Right ventricle myocardium superior (tissue), 1 donor: ENCODE results near the gene KIR3DL3. TPM values are rescaled to one million over a fixed set of nuclear protein-coding genes. Genes with fewer than 3 reads are reported as not detected.
"Not testable (repeated sequence)": the region's sequence is repeated elsewhere in the genome, so short reads cannot be mapped to it uniquely, and the experiment has no call there.

ENCODE experiments used
- ATAC-seq: fragments of 200-7000 bp; cut with Tn5 transposase; one replicate; pipeline ENCODE4 v1.9.1; 2020; ENCODE audit warnings: mild to moderate bottlenecking; ENCODE audit not compliant: poor library complexity
- DNase-seq: peaks from one replicate; pipeline ENCODE4 v3.0.0-alpha.2; 2020
- intact Hi-C: fragments of 100-400 bp; cut with DNase I; formaldehyde crosslinking; loops from one replicate; pipeline ENCODE4 v1.11.2; 2022
- total RNA-seq: library from RNA; stranded (reverse); fragmentation: NEBNext Ultra II Directional; extraction: Animal tissue kit (Norgen Biotek cat#: 25700); gene quantifications from one replicate; pipeline ENCODE4 v1.2.1, GENCODE V29; 2021
- donor health status: DM: no; HTN: yes; CAD: no; lungs with severe emphysema.

Gene KIR3DL3
- total RNA-seq, 1 donor from 2014 or later, result not detected

- ATAC-seq, result no peak
- intact Hi-C loops, result no loop called here
- no peak for DNase-seq
These were observed 3.3 kb downstream of the KIR3DL3 start for GRCh38 chr19:54727562-54727961.

DNA sequence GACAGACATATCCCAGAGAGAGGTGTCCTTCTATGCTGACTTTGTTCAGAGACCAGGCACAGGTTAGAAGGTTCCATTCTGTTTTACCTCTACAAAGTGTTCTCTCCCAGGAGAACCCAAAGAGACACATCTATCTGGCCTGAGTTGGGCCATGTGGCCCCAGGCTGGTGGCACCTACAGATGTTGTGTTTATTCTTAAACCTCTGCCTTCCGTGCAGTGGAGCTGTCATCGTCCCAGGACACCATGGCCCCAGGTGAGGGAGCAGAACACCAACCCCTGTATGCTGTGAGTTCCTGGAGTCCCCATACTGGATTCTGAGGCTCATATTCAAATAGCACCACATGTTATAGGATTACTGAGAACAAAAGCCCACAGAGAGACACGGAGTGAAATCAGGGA is 3.9 kb downstream of the KIR3DL3 start:
- intact Hi-C loops, result no loop called here
- DNase-seq, result no peak
- no peak for ATAC-seq

GRCh38 chr19:54729416-54730188 is 5.4 kb downstream of the KIR3DL3 start:
- ATAC-seq, result no peak
- no peak for DNase-seq
- intact Hi-C loops, result no loop called here

GRCh38 chr19:54731191-54731590 is 6.9 kb downstream of the KIR3DL3 start:
- ATAC-seq (no peak), DNase-seq (no peak)
- intact Hi-C loops, result no loop called here

DNA sequence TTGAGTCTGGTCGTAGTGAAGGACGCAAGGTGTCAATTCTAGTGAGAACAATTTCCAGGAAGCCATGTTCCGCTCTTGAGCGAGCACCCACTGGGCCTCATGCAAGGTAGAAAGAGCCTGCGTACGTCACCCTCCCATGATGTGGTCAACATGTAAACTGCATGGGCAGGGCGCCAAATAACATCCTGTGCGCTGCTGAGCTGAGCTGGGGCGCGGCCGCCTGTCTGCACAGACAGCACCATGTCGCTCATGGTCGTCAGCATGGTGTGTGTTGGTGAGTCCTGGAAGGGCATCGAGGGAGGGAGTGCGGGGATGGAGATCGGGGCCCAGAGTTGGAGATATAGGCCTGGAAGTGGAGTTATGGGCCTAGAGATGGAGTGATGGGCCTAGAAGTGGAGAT is 14.1 kb downstream of the KIR3DL3 start, which contains the start of gene KIR2DL3:
Gene KIR2DL3, plus strand, starts transcription at position 208 of the 400 bp plus-strand sequence. Its CDS starts 33 bp downstream, at position 241.
- ATAC-seq, DNase-seq, intact Hi-C loops: not testable (repeated sequence)

- ATAC-seq, result no peak
- no peak for DNase-seq
- intact Hi-C loops, result no loop called here
These were observed 14.5 kb downstream of the KIR3DL3 start for GRCh38 chr19:54738715-54739114.

DNA sequence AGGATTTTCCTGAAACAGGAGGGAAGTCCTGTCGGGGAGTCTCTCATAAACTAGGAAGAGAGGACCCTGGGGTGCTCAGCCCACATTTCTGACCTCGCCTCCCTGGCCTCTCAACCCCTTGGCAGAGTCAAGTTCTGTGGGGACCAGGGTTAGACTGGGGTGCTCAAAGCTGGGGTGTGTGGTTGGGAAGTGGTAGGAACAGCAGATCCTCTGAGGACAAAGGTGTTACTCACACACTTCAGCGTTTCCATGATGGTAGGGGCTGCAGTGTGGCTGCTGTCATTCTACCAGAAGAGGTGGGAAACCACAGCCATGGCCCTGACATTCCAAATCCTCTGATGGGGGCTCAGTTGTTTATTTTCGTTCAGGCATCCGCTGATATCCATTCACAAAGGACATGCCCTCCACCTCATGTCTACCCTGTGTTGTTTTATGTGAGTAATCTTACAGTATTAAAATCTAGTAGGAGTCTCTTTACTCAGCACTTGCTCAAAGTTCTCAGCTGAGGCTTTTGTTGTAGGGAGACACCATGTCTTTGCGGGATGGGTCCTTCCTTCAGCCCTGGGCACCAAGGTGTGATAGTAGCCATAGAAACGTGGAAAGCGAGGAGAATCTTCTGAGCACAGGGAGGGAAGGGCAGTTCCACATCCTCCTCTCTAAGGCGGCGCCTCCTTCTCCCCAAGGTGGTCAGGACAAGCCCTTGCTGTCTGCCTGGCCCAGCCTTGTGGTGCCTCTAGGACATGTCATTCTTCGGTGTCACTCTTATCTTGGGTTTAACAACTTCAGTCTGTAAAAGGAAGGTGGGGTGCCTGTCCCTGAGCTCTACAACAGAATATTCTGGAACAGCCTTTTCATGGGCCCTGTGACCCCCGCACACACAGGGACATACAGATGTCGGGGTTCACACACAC is 15.6 kb downstream of the KIR3DL3 start:
- intact Hi-C loops, result no loop called here
- no peak for ATAC-seq
- DNase-seq, result no peak

- ATAC-seq, DNase-seq, intact Hi-C loops: not testable (repeated sequence)
These were observed 17.7 kb downstream of the KIR3DL3 start for GRCh38 chr19:54741950-54742349.

- intact Hi-C loops, ATAC-seq, DNase-seq: not testable (repeated sequence)
These were observed 19.8 kb downstream of the KIR3DL3 start for GRCh38 chr19:54744080-54744479.

- intact Hi-C loops, ATAC-seq: not testable (repeated sequence)
- DNase-seq, result peak; percentile 42
These were observed 23.5 kb downstream of the KIR3DL3 start for GRCh38 chr19:54747614-54748322.

- intact Hi-C loops, ATAC-seq, DNase-seq: not testable (repeated sequence)
These were observed 26.0 kb downstream of the KIR3DL3 start for GRCh38 chr19:54750276-54750675.

- intact Hi-C loops, ATAC-seq, DNase-seq: not testable (repeated sequence)
These were observed 32.2 kb downstream of the KIR3DL3 start for GRCh38 chr19:54756204-54757110.

DNA sequence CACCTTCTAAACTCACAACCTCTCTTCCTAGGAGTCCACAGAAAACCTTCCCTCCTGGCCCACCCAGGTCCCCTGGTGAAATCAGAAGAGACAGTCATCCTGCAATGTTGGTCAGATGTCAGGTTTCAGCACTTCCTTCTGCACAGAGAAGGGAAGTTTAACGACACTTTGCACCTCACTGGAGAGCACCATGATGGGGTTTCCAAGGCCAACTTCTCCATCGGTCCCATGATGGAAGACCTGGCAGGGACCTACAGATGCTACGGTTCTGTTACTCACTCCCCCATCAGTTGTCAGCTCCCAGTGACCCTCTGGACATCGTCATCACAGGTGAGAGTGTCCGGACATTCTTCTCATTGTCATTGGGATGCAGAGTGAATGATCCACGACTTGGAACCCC is 34.3 kb downstream of the KIR3DL3 start:
- DNase-seq, ATAC-seq, intact Hi-C loops: not testable (repeated sequence)

DNA sequence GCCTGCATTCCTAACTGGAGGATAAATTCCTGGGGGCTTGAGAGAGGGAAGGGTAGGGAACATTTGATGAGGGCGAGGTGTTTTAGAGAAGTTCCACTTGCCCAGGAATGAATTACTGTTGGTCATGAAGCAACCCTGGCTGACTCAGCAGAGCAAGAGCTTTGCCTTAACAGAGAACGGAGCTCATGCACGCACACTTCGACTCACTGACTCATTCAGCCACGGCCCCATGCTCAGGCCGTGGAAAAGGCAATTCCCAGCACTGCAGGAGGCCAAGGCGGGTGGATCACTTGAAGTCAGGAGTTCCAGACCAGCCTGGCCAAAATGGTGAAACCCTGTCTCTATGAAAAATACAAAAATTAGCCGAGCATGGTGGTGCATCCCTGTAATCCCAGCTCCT is 40.0 kb downstream of the KIR3DL3 start:
- ATAC-seq, DNase-seq, intact Hi-C loops: not testable (repeated sequence)

DNA sequence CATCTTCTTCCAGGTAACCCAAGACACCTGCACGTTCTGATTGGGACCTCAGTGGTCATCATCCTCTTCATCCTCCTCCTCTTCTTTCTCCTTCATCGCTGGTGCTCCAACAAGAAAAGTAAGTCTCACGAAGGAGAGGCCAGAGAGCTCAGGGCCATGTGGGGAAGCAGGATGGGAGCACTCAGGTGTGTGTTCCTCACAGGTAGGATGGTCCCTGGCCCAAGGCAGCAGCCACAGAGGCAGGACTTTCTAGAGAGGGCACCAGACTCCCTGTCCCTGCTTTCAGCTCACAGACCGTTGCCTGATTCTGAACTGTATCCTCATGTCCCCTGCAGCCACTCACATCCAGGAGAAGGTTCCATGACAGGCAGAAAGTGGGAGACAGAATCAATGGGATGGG is 42.2 kb downstream of the KIR3DL3 start:
- not testable (repeated sequence) for DNase-seq

GRCh38 chr19:54769646-54770045 is 45.4 kb downstream of the KIR3DL3 start, which contains the start of gene KIR2DL1:
KIR2DL1 (plus strand) TSS chr19:54769793; CDS start chr19:54769851, 58 bp downstream.
- DNase-seq, ATAC-seq, intact Hi-C loops: not testable (repeated sequence)

More for the DNA sequence above, 42.2 kb downstream of the KIR3DL3 start:
- ATAC-seq, intact Hi-C loops: not testable (repeated sequence)

DNA sequence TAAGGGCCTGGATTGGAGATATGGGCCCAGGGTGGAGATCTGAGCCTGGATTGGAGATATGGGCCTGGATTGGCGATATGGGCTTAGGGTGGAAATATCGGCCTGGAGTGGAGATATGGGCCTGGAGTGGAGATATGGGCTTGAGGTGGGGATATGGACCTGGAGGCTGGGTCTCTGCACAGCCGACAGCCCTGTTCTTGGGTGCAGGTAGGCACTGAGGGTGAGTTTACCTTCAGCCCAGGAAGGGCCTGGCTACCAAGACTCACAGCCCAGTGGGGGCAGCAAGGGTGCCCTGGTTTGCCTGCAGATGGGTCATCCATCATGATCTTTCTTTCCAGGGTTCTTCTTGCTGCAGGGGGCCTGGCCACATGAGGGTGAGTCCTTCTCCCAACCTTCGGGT is 46.3 kb downstream of the KIR3DL3 start:
- DNase-seq, intact Hi-C loops, ATAC-seq: not testable (repeated sequence)
